Measurements from ENCODE around the gene ZCCHC14. TPM values are rescaled to one million over a fixed set of nuclear protein-coding genes. Genes with fewer than 3 reads are reported as not detected.

Gene ZCCHC14
- total RNA-seq, 1 experiment from 2014 or later, result not detected

DNA sequence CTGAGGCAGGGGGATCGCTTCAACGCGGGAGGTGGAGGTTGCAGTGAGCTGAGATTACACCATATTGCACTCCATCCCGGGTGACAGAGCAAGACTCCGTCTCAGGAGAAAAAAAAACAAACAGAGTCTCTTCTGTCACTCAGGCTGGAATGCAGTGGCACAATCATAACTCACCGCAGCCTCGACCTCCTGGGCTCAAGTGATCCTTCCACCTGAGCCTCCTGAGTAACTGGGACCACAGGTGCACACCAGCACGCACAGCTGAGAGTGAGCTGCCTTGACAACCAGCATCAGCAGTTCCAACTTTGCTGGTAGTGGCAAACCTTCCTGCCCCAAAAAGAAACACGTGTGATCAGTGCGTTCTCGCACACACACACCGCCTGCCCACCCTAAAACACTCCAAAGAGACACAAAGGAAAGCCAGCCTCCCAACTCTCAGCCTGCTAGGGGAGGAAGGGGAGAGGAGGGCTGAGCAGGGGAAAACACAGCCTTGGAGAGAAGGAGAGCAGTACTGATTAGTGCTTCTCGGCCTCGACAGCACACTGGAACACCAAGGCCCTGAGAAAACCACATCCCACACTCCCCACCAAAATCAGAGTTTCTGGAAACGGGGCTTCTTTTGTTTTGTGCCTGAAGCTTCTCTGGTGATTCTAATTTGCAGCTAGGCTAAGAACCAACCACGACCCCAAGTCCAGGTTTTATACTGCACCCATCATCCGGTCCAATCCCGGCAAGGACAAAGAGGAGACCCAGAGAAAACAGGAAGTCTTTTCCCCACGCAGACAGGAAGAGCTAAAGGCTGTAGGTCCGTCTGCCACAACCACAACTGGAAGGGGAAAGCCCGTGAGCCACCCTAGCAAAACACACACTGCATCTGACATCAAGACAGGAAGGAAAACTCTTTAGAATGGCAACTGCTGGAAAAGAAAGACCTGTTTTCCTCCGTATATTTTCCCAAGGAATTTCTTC is 28.8 kb downstream of the ZCCHC14 start:
- H3K4me2 ChIP-seq (ENCODE audit: low read depth, low read length, poor library complexity, severe bottlenecking), result no peak overlapping the region
- no peaks in the 10 kb centered on the region for H3K79me2 ChIP-seq (ENCODE audit: low read length)
- no peak overlapping the region for H3K4me3 ChIP-seq (ENCODE audit: low read length)
- H3K27me3 ChIP-seq (ENCODE audit: low read length), result no peaks in the 10 kb centered on the region
- no peak overlapping the region for H3K27ac ChIP-seq (ENCODE audit: low read length)
- H3K9ac ChIP-seq (ENCODE audit: low read length), result no peak overlapping the region
- no peaks in the 10 kb centered on the region for H4K20me1 ChIP-seq (ENCODE audit: insufficient read depth, low read depth, low read length)
- no peaks in the 10 kb centered on the region for H3K9me2 ChIP-seq (replicated peaks; ENCODE audit: insufficient read depth, low read length)
- H2AFZ ChIP-seq (ENCODE audit: low read length), result no peak overlapping the region
- DNase-seq, result no peak
- no peaks in the 10 kb centered on the region for H3K9me3 ChIP-seq (ENCODE audit: low read length)
- H3K36me3 ChIP-seq (ENCODE audit: insufficient read depth, low read length), result no peaks in the 10 kb centered on the region
- H3K4me1 ChIP-seq (ENCODE audit: low read length), result peaks cover 5% of the 10 kb centered on the region

GRCh38 chr16:87461466-87461991 is 31.3 kb downstream of the ZCCHC14 start:
- peaks cover 5% of the 10 kb centered on the region for H3K4me1 ChIP-seq (ENCODE audit: low read length)
- H3K79me2 ChIP-seq (ENCODE audit: low read length), result no peaks in the 10 kb centered on the region
- no peaks in the 10 kb centered on the region for H3K27me3 ChIP-seq (ENCODE audit: low read length)
- no peaks in the 10 kb centered on the region for H3K9me3 ChIP-seq (ENCODE audit: low read length)
- peak overlapping the region; percentile 63 for H3K4me2 ChIP-seq (ENCODE audit: low read depth, low read length, poor library complexity, severe bottlenecking)
- peak overlapping the region; percentile 45 for H3K9ac ChIP-seq (ENCODE audit: low read length)
- H3K9me2 ChIP-seq (replicated peaks; ENCODE audit: insufficient read depth, low read length), result no peaks in the 10 kb centered on the region
- H3K4me3 ChIP-seq (ENCODE audit: low read length), result peak overlapping the region; percentile 51; the same call in 1 of the 2 replicates
- peak; percentile 84 for DNase-seq
- peak overlapping the region; percentile 93 for H2AFZ ChIP-seq (ENCODE audit: low read length)
- H3K36me3 ChIP-seq (ENCODE audit: insufficient read depth, low read length), result no peaks in the 10 kb centered on the region
- no peak overlapping the region for H3K27ac ChIP-seq (ENCODE audit: low read length)
- H4K20me1 ChIP-seq (ENCODE audit: insufficient read depth, low read depth, low read length), result no peaks in the 10 kb centered on the region

- H3K9me2 ChIP-seq (replicated peaks; ENCODE audit: insufficient read depth, low read length), result no peaks in the 10 kb centered on the region
- no peaks in the 10 kb centered on the region for H4K20me1 ChIP-seq (ENCODE audit: insufficient read depth, low read depth, low read length)
- no peaks in the 10 kb centered on the region for H3K79me2 ChIP-seq (ENCODE audit: low read length)
- no peaks in the 10 kb centered on the region for H3K9me3 ChIP-seq (ENCODE audit: low read length)
- DNase-seq, result no peak
- H3K4me1 ChIP-seq (ENCODE audit: low read length), result peaks cover 5% of the 10 kb centered on the region
- no peak overlapping the region for H3K27ac ChIP-seq (ENCODE audit: low read length)
- H3K9ac ChIP-seq (ENCODE audit: low read length), result no peak overlapping the region
- no peaks in the 10 kb centered on the region for H3K27me3 ChIP-seq (ENCODE audit: low read length)
- no peaks in the 10 kb centered on the region for H3K36me3 ChIP-seq (ENCODE audit: insufficient read depth, low read length)
- no peak overlapping the region for H3K4me2 ChIP-seq (ENCODE audit: low read depth, low read length, poor library complexity, severe bottlenecking)
- H3K4me3 ChIP-seq (ENCODE audit: low read length), result no peak overlapping the region
- no peak overlapping the region for H2AFZ ChIP-seq (ENCODE audit: low read length)
These were observed 31.9 kb downstream of the ZCCHC14 start for GRCh38 chr16:87460936-87461335.

- Histone ChIP-seq H3K27me3 (ENCODE audit: low read length) (no peaks in the 10 kb centered on the region), H3K9ac (ENCODE audit: low read length) (no peak overlapping the region), H3K4me1 (ENCODE audit: low read length) (peaks cover 5% of the 10 kb centered on the region), H3K36me3 (ENCODE audit: insufficient read depth, low read length) (no peaks in the 10 kb centered on the region), H4K20me1 (ENCODE audit: insufficient read depth, low read depth, low read length) (no peaks in the 10 kb centered on the region), H2AFZ (ENCODE audit: low read length) (no peak overlapping the region), H3K9me3 (ENCODE audit: low read length) (no peaks in the 10 kb centered on the region), H3K4me2 (ENCODE audit: low read depth, low read length, poor library complexity, severe bottlenecking) (no peak overlapping the region), H3K9me2 (replicated peaks; ENCODE audit: insufficient read depth, low read length) (no peaks in the 10 kb centered on the region), H3K27ac (ENCODE audit: low read length) (no peak overlapping the region), H3K79me2 (ENCODE audit: low read length) (no peaks in the 10 kb centered on the region), H3K4me3 (ENCODE audit: low read length) (no peak overlapping the region)
- no peak for DNase-seq
These were observed 33.0 kb downstream of the ZCCHC14 start for GRCh38 chr16:87459833-87460232.

GRCh38 chr16:87459027-87459426 is 33.8 kb downstream of the ZCCHC14 start:
- Histone ChIP-seq H3K4me3 (ENCODE audit: low read length) (no peak overlapping the region), H3K27ac (ENCODE audit: low read length) (no peak overlapping the region), H4K20me1 (ENCODE audit: insufficient read depth, low read depth, low read length) (no peaks in the 10 kb centered on the region), H3K79me2 (ENCODE audit: low read length) (no peaks in the 10 kb centered on the region), H3K9me2 (replicated peaks; ENCODE audit: insufficient read depth, low read length) (no peaks in the 10 kb centered on the region), H3K9me3 (ENCODE audit: low read length) (no peaks in the 10 kb centered on the region), H3K9ac (ENCODE audit: low read length) (no peak overlapping the region), H3K4me1 (ENCODE audit: low read length) (peaks cover 5% of the 10 kb centered on the region), H3K36me3 (ENCODE audit: insufficient read depth, low read length) (no peaks in the 10 kb centered on the region), H3K4me2 (ENCODE audit: low read depth, low read length, poor library complexity, severe bottlenecking) (no peak overlapping the region), H2AFZ (ENCODE audit: low read length) (no peak overlapping the region), H3K27me3 (ENCODE audit: low read length) (no peaks in the 10 kb centered on the region)
- DNase-seq, result no peak

GRCh38 chr16:87458424-87458915 is 34.4 kb downstream of the ZCCHC14 start:
- H3K27me3 ChIP-seq (ENCODE audit: low read length), result no peaks in the 10 kb centered on the region
- H4K20me1 ChIP-seq (ENCODE audit: insufficient read depth, low read depth, low read length), result no peaks in the 10 kb centered on the region
- no peak overlapping the region for H3K9ac ChIP-seq (ENCODE audit: low read length)
- H3K4me3 ChIP-seq (ENCODE audit: low read length), result no peak overlapping the region
- H3K27ac ChIP-seq (ENCODE audit: low read length), result no peak overlapping the region
- DNase-seq, result no peak
- no peaks in the 10 kb centered on the region for H3K79me2 ChIP-seq (ENCODE audit: low read length)
- no peak overlapping the region for H2AFZ ChIP-seq (ENCODE audit: low read length)
- H3K9me3 ChIP-seq (ENCODE audit: low read length), result no peaks in the 10 kb centered on the region
- H3K36me3 ChIP-seq (ENCODE audit: insufficient read depth, low read length), result no peaks in the 10 kb centered on the region
- H3K4me2 ChIP-seq (ENCODE audit: low read depth, low read length, poor library complexity, severe bottlenecking), result no peak overlapping the region
- peaks cover 5% of the 10 kb centered on the region for H3K4me1 ChIP-seq (ENCODE audit: low read length)
- no peaks in the 10 kb centered on the region for H3K9me2 ChIP-seq (replicated peaks; ENCODE audit: insufficient read depth, low read length)

GRCh38 chr16:87457709-87458423 is 35.0 kb downstream of the ZCCHC14 start:
- DNase-seq, result no peak
- H3K27me3 ChIP-seq (ENCODE audit: low read length), result no peaks in the 10 kb centered on the region
- no peaks in the 10 kb centered on the region for H3K36me3 ChIP-seq (ENCODE audit: insufficient read depth, low read length)
- H3K4me1 ChIP-seq (ENCODE audit: low read length), result peaks cover 5% of the 10 kb centered on the region
- H3K79me2 ChIP-seq (ENCODE audit: low read length), result no peaks in the 10 kb centered on the region
- no peak overlapping the region for H3K27ac ChIP-seq (ENCODE audit: low read length)
- H3K4me2 ChIP-seq (ENCODE audit: low read depth, low read length, poor library complexity, severe bottlenecking), result no peak overlapping the region
- H3K9ac ChIP-seq (ENCODE audit: low read length), result no peak overlapping the region
- H4K20me1 ChIP-seq (ENCODE audit: insufficient read depth, low read depth, low read length), result no peaks in the 10 kb centered on the region
- no peak overlapping the region for H3K4me3 ChIP-seq (ENCODE audit: low read length)
- no peak overlapping the region for H2AFZ ChIP-seq (ENCODE audit: low read length)
- H3K9me3 ChIP-seq (ENCODE audit: low read length), result no peaks in the 10 kb centered on the region
- H3K9me2 ChIP-seq (replicated peaks; ENCODE audit: insufficient read depth, low read length), result no peaks in the 10 kb centered on the region

DNA sequence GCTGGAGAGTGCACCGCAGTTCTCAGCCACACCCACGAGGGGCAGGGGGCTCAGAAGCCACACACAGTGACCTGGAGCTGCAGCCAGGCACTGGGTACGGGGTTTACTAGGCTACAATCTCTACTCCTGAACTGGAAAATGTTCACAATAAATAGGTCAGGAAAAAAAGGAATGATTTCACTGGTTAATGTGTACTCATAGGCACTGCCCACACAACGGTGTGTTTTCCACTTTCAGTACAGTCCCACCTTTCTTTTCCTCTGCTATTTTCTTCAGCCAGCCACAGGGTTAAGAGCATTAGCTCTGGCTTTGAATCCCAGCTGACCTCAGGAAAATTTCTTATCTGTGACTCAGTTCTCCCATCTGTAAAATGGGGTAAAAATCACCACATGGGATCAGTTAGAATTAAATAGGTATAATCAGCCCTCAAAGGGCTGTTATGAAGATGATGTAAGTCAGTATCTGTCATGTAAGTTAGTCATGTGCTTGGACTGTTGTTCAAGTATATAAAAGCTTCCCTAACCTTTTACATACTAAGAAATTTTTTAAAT is 35.7 kb downstream of the ZCCHC14 start:
- no peak overlapping the region for H3K4me2 ChIP-seq (ENCODE audit: low read depth, low read length, poor library complexity, severe bottlenecking)

More for the DNA sequence above, 35.7 kb downstream of the ZCCHC14 start:
- H3K79me2 ChIP-seq (ENCODE audit: low read length), result no peaks in the 10 kb centered on the region
- no peak overlapping the region for H3K9ac ChIP-seq (ENCODE audit: low read length)
- H3K9me2 ChIP-seq (replicated peaks; ENCODE audit: insufficient read depth, low read length), result no peaks in the 10 kb centered on the region
- H3K27ac ChIP-seq (ENCODE audit: low read length), result no peak overlapping the region
- H3K27me3 ChIP-seq (ENCODE audit: low read length), result no peaks in the 10 kb centered on the region
- H3K36me3 ChIP-seq (ENCODE audit: insufficient read depth, low read length), result no peaks in the 10 kb centered on the region
- no peaks in the 10 kb centered on the region for H3K9me3 ChIP-seq (ENCODE audit: low read length)
- no peak overlapping the region for H2AFZ ChIP-seq (ENCODE audit: low read length)
- peaks cover 5% of the 10 kb centered on the region for H3K4me1 ChIP-seq (ENCODE audit: low read length)
- no peaks in the 10 kb centered on the region for H4K20me1 ChIP-seq (ENCODE audit: insufficient read depth, low read depth, low read length)
- DNase-seq, result no peak
- no peak overlapping the region for H3K4me3 ChIP-seq (ENCODE audit: low read length)

Measured in Karpas-422 (cell line).